Fibroblast of pulmonary artery (primary cell): Measurements from ENCODE around the gene RABIF.

Source experiments
- DNase-seq: peaks from one replicate; pipeline ENCODE4 v3.0.0-alpha.2; 2010; ENCODE audit warnings: low read depth
- H3K4me3 ChIP-seq: replicated peaks from 2 replicates; pipeline ENCODE4 v1.5.1; 2011; ENCODE audit warnings: low read depth, mild to moderate bottlenecking, control low read depth, low read length, moderate library complexity
- CTCF ChIP-seq: IDR thresholded peaks from 2 replicates; pipeline ENCODE4 v1.5.1; 2011; ENCODE audit warnings: mild to moderate bottlenecking, control low read depth, low read length, inconsistent platforms; ENCODE audit errors: missing control alignments

RABIF gene

GRCh38 chr1:202873026-202873425 lies 15.9 kb downstream of the RABIF start:
- DNase-seq: no peak
- H3K4me3 ChIP-seq: no peak overlapping the region
- TF ChIP-seq CTCF: no peak

DNA sequence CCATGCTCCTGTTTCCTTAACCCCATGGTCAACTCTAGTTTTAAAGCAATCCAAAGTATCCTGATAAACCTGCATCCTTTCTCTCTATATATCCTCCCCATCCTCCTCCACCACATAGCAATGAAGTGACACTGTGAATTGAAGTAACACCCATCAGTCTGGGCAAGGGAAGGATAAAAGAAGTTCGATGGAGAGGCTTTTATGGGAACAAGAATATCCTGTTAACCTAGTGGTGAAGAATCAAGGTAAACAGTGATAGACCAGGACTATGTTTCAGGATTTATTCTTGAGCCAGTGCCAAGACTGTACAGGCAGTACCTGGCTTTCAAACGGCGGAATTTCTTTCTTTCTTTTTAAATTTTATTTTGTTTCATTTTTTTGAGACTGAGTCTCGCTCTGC lies 17.6 kb downstream of the RABIF start:
- no peak for TF ChIP-seq CTCF
- DNase-seq: no peak
- H3K4me3 ChIP-seq: no peak overlapping the region

DNA sequence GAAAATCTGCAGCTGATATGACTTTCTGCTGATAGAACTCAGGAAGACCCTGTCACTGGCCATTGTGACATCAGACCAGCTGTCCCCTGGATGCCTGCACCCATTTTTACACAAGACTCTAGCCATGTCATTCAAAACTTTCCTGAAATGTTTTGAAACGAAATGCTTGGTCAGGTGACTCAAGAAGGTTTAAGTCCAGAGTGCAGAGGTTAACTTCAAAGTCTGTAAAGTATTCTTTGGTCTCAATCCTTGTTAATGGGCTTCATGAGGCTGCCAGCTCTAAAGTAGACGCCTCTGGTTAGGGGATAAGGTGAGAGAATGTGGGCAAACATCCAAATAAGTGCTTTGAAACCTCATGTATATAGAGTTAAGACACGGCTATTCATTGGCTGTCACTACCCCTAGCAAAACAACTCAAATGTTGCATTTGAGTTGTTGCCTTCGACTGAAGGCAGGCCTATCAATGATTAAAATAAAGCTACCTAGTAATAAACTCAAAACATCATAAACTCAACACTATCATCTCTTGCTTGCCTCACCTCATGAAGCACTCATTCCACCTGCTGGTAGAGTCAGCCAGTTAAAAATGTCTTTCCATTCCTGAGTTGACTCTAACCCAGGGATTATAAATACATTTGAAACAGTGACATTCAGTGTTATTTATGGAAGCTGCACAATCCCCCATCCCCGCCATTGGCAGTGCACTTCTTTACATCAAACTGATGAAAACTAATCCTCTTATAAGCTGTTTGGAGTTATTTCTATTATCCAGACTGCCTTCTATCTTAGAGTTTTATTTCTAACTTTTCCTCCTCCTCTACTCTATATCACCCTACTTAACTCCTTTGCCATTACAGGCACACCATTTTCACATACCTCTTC lies 26.0 kb downstream of the RABIF start:
- DNase-seq: no peak
- no peak for TF ChIP-seq CTCF
- no peak overlapping the region for H3K4me3 ChIP-seq

DNA sequence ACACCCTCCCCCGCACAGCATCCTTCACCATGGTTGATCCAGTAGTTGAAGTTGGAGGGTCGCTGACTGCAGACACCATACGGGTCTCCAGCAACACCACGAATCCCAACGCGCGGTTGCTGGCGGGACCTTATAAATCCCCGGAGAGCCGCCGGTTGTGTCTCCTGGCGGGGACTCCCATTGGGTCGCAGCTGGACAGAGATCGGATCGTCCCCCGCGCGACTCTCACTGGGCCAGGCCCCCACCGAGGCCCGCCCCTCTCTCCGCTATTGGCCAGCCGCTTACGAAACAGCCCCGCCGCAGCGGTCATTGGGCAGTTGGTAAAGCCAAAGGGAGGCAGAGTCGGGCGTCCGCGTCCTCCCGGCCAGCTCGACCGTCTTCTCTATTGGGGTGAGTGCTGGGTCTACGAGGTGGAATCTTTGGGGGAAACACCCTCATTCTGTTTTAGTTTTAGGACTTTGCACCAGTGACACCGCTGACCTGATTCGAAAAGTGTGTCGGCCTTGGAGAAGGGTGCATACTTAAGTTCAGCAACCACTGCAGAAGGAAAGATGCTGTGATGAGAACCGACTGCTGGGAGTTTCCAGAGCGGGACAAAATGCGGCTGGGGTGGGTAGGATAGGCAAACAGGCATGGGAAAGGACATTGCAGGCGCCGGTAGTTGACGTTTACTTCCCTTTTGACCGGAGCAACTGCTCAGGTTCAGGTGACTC lies 27.4 kb downstream of the RABIF start:
- TF ChIP-seq CTCF: no peak
- peak overlapping the region; percentile 67 for H3K4me3 ChIP-seq
- peak; percentile 87 for DNase-seq

DNA sequence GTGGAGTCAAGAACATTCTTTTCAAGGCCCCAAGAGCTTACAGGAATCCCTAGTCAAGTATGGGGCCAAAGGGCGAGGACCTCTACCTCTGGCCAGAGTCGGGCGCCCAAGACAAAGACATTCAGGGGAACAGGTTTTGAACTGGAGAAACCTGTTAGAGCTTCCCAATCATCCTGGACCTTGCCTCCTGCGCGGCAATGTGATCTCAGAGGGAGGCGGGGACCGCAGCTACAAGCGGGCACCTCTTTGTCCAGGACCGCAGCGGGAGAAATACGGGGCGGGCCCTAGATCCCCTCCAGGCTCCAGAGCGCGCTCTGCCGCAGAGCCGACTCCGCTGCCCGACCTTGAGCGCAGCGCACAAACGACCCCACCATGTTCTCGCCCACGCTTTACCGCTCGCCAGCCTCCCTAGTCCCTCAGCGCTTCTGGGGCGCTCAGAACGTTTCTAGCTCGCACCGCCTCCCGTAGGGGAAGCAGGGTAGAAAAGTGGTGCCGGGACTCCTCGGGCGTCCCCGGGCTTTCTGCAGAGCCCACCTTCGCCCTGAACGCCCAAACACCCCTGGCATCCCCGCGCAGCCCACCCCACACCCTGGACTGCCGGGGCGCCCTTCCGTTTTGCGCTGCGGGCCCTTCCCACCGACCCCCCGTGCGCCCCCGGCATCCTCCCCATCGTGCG lies 28.1 kb downstream of the RABIF start:
- peak; percentile 30 for DNase-seq
- TF ChIP-seq CTCF: no peak

DNA sequence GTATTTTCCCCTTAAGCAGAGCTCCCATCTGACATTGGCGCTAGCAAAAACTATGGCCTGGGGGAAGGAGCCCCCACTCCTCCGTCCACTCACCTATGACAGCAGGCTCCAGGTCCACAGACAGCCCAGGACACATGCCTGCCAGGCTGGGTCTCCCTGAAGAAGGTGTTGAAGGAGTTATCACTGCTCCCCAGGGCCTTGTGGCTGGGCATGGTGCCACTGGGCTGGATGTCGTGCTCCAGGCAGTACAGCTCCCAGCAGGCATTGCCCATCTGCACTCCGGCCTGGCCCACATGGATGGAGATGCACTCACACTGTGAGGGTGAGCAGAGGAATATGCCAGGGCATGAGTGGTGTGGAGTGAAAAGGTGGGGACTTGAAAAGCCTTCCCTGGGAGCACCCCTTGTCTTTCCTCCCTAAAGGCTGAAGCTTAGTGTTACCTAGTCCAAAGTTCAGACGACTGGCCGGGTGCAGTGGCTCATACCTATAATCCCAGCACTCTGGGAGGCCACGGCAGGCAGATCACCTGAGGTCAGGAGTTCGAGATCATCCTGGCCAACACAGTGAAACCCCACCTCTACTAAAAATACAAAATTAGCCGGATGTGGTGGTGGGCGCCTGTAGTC lies 30.0 kb downstream of the RABIF start:
- TF ChIP-seq CTCF: no peak
- no peak overlapping the region for H3K4me3 ChIP-seq
- DNase-seq: peak; percentile 53

More for the DNA sequence above, 28.1 kb downstream of the RABIF start:
- peak overlapping the region; percentile 67 for H3K4me3 ChIP-seq
